Naive thymus-derived CD8-positive, alpha-beta T cell (primary cell): ENCODE data around the gene NUMB. TPM values are rescaled to one million over a fixed set of nuclear protein-coding genes. Genes with fewer than 3 reads are reported as not detected.
"Not testable (repeated sequence)": the region's sequence is repeated elsewhere in the genome, so short reads cannot be mapped to it uniquely, and the experiment has no call there.

Experiments
- ATAC-seq, 2 donors: fragments of 150-1000 bp; cut with Tn5 transposase in 1 of 2; sonication (Bioruptor Pico), chemical (Tn5 transposase) in 1 of 2; 1 replicate in 1 of 2; 2 replicates in 1 of 2; pipeline ENCODE4 v1.10.0; 2021; ENCODE audit warnings: mild to moderate bottlenecking in 2 of 2, moderate library complexity in 2 of 2
- POLR2A ChIA-PET: fragments of 350-600 bp; sonication (Branson Sonifier 250); formaldehyde crosslinking; loops from one replicate; lab custom pipeline; 2021; ENCODE audit warnings: antibody characterized with exemption; lab: Charles Lee
- DNase-seq, 10 donors: peaks; one replicate each; pipeline versions ENCODE4 v3.0.0 to v3.0.0-alpha.2; 2020 to 2022
- H3K27ac Mint-ChIP-seq, 10 donors: one replicate each; pipeline ENCODE4 v1.8.0; 2020 to 2022; ENCODE audit warnings: mild to moderate bottlenecking in 10 of 10, mixed read lengths in 10 of 10, moderate library complexity in 4 of 10, inconsistent platforms in 1 of 10
- H3K27me3 Mint-ChIP-seq, 5 donors: one replicate each; pipeline ENCODE4 v1.8.0; 2021 to 2022; ENCODE audit warnings: mixed read lengths in 5 of 5
- H3K36me3 Mint-ChIP-seq, 3 donors: one replicate each; pipeline ENCODE4 v1.8.0; 2020 to 2022; ENCODE audit warnings: mixed read lengths in 3 of 3, mild to moderate bottlenecking in 2 of 3, inconsistent platforms in 1 of 3
- H3K4me1 Mint-ChIP-seq, 4 donors: one replicate each; pipeline ENCODE4 v1.8.0; 2021 to 2022; ENCODE audit warnings: mixed read lengths in 4 of 4
- H3K4me3 Mint-ChIP-seq, 10 donors: one replicate each; pipeline ENCODE4 v1.8.0; 2020 to 2022; ENCODE audit warnings: mild to moderate bottlenecking in 10 of 10, mixed read lengths in 10 of 10, moderate library complexity in 6 of 10, inconsistent platforms in 1 of 10
- H3K9me3 Mint-ChIP-seq, 9 donors: one replicate each; pipeline ENCODE4 v1.8.0; 2020 to 2022; ENCODE audit warnings: mixed read lengths in 9 of 9, mild to moderate bottlenecking in 3 of 9, inconsistent platforms in 1 of 9, moderate library complexity in 1 of 9
- polyA plus RNA-seq, 3 donors: library from polyadenylated mRNA; unstranded; fragments of 300-500 nt; fragmentation: Illumina TruSeq; gene quantifications; one replicate each; pipeline ENCODE4 v1.2.3, GENCODE V29; 2021
- total RNA-seq, 8 experiments: library from RNA in 2 of 8; stranded (reverse) in 2 of 8; gene quantifications; one replicate each; pipeline ENCODE4 v1.2.3 and lab custom pipeline; 2021 to 2026

NUMB gene
- total and polyA plus RNA-seq, 5 experiments from 2014 or later, result 24.5 to 51.2 (median 34.7) TPM

GRCh38 chr14:73402579-73402978, 55.8 kb downstream of the NUMB start:
- H3K4me1 Mint-ChIP-seq, result peaks cover 4 to 33% (median 9%) of the 10 kb centered on the region in 4 donors
- H3K4me3 Mint-ChIP-seq, result no peak overlapping the region
- no peak for DNase-seq
- peaks cover 5 to 40% (median 18%) of the 10 kb centered on the region in 3 donors for H3K36me3 Mint-ChIP-seq
- H3K27ac Mint-ChIP-seq, result no peak overlapping the region
- no peak for ATAC-seq
- H3K9me3 Mint-ChIP-seq, result no peaks in the 10 kb centered on the region
- POLR2A ChIA-PET, result interaction anchor here (0.6 kb wide), 1 partner anchor 10 kb away, joined by 5 read pairs; no protein-coding TSS in a partner anchor
- no peaks in the 10 kb centered on the region for H3K27me3 Mint-ChIP-seq

DNA sequence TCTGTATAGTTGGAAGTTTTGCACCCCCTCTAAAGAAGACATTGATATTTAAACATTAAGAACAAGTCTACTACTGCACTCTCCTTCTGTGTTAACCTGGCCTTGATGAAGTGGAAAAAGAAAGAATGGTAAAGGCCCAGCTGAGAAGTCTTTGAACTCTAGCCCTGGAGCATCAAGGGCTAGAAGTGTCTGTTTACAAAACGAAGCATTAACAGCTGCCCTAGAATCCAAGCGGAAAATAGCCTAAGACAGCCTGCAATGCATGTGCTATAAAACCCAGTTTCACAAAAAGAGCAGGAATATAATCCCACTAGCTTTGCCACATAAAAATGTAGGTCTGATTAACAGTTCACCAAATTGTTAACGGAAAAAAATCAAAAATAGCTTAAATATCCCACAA, 60.5 kb downstream of the NUMB start:
- DNase-seq (no peak), ATAC-seq (no peak)
- H3K27ac Mint-ChIP-seq, result peak overlapping the region in 1 of 10 donors; percentile 67
- no peak overlapping the region for H3K4me3 Mint-ChIP-seq
- peaks cover 8 to 40% (median 10%) of the 10 kb centered on the region in 4 donors for H3K4me1 Mint-ChIP-seq
- H3K36me3 Mint-ChIP-seq, result peaks cover 4 to 33% (median 5%) of the 10 kb centered on the region in 3 donors
- POLR2A ChIA-PET, result no interaction called here
- no peaks in the 10 kb centered on the region for H3K9me3 Mint-ChIP-seq
- H3K27me3 Mint-ChIP-seq, result no peaks in the 10 kb centered on the region

DNA sequence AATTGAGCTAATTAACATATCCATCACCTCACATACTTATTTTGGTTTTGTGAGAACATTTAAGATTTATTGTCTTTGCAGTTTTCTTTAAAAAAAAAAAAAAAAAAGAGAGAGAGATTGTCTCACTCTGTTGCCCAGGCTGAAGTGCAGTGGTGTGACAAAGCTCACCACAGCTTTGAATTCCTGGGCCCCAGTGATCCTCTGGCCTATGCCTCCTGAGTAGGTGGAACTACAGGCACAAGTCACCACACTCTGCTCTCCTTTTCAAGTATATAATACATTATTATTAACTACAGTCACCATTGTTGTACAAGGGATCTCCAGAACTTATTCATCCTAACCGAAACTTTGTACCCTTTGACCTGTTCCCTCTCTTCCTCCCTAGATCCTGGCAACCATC, 64.0 kb downstream of the NUMB start:
- no peak overlapping the region for H3K4me3 Mint-ChIP-seq
- no peaks in the 10 kb centered on the region for H3K9me3 Mint-ChIP-seq
- POLR2A ChIA-PET, result no interaction called here
- DNase-seq (no peak), ATAC-seq (no peak)
- H3K36me3 Mint-ChIP-seq, result peaks cover 0 to 34% (median 4%) of the 10 kb centered on the region in 3 donors
- H3K4me1 Mint-ChIP-seq, result peaks cover 8 to 26% (median 11%) of the 10 kb centered on the region in 4 donors
- no peaks in the 10 kb centered on the region for H3K27me3 Mint-ChIP-seq
- H3K27ac Mint-ChIP-seq, result peak overlapping the region in 1 of 10 donors; percentile 19

GRCh38 chr14:73393375-73393774, 65.0 kb downstream of the NUMB start:
- Mint-ChIP-seq H3K27me3 (no peaks in the 10 kb centered on the region), H3K4me1 (peaks cover 8 to 26% (median 11%) of the 10 kb centered on the region in 4 donors), H3K36me3 (peaks cover 0 to 27% (median 4%) of the 10 kb centered on the region in 3 donors), H3K4me3 (no peak overlapping the region), H3K27ac (no peak overlapping the region), H3K9me3 (no peaks in the 10 kb centered on the region)
- no peak for ATAC-seq
- POLR2A ChIA-PET, result no interaction called here
- no peak for DNase-seq

- peaks cover 0 to 22% (median 4%) of the 10 kb centered on the region in 3 donors for H3K36me3 Mint-ChIP-seq
- no peak overlapping the region for H3K4me3 Mint-ChIP-seq
- H3K9me3 Mint-ChIP-seq, result no peaks in the 10 kb centered on the region
- DNase-seq, result no peak
- ATAC-seq, result no peak
- no peaks in the 10 kb centered on the region for H3K27me3 Mint-ChIP-seq
- peak overlapping the region in 3 of 10 donors; percentile 3 to 26 (median 10) for H3K27ac Mint-ChIP-seq
- POLR2A ChIA-PET, result no interaction called here
- peaks cover 7 to 20% (median 8%) of the 10 kb centered on the region in 4 donors for H3K4me1 Mint-ChIP-seq
Observed at GRCh38 chr14:73392329-73393257, 65.8 kb downstream of the NUMB start.

- H3K27me3 Mint-ChIP-seq, DNase-seq, ATAC-seq, H3K27ac Mint-ChIP-seq, H3K4me3 Mint-ChIP-seq, POLR2A ChIA-PET: not testable (repeated sequence)
- Mint-ChIP-seq H3K4me1 (peaks cover 3 to 11% (median 4%) of the 10 kb centered on the region in 4 donors), H3K9me3 (peaks cover 0 to 15% (median 10%) of the 10 kb centered on the region in 9 donors), H3K36me3 (peaks cover 5 to 32% (median 31%) of the 10 kb centered on the region in 3 donors)
Observed at GRCh38 chr14:73387860-73388259, 70.5 kb downstream of the NUMB start.

DNA sequence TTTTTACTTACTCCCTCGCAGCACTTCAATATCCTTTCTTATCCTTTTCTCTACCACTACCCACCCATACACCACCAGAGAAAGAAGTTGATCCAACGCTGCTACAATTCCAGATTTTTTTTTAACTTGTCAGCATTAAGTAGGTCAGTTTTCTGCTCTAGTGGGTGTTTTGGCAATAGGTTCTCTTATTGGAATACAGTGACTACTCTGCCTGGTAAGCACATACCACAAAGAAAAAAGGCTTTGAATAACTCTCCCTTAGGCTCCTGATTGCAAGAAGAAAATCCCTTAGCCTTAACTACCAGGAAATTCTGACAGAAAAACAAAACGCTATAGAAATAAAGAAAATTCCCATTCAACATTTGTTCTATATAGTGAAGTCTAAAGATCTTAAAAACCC, 72.0 kb downstream of the NUMB start:
- peaks cover 0 to 21% (median 14%) of the 10 kb centered on the region in 9 donors for H3K9me3 Mint-ChIP-seq
- peak overlapping the region in 1 of 10 donors; percentile 29 for H3K4me3 Mint-ChIP-seq
- ATAC-seq (no peak), DNase-seq (no peak)
- H3K27me3 Mint-ChIP-seq, result no peaks in the 10 kb centered on the region
- no peak overlapping the region for H3K27ac Mint-ChIP-seq
- peaks cover 10 to 36% (median 29%) of the 10 kb centered on the region in 3 donors for H3K36me3 Mint-ChIP-seq
- POLR2A ChIA-PET, result no interaction called here
- peaks cover 2 to 9% (median 3%) of the 10 kb centered on the region in 4 donors for H3K4me1 Mint-ChIP-seq

- DNase-seq, ATAC-seq, H3K4me1 Mint-ChIP-seq, POLR2A ChIA-PET, H3K4me3 Mint-ChIP-seq, H3K27me3 Mint-ChIP-seq, H3K27ac Mint-ChIP-seq: not testable (repeated sequence)
- Mint-ChIP-seq H3K36me3 (peaks cover 10 to 36% (median 31%) of the 10 kb centered on the region in 3 donors), H3K9me3 (peaks cover 0 to 21% (median 14%) of the 10 kb centered on the region in 9 donors)
Observed at GRCh38 chr14:73385021-73385420, 73.3 kb downstream of the NUMB start.

GRCh38 chr14:73383356-73383755, 75.0 kb downstream of the NUMB start:
- no peaks in the 10 kb centered on the region for H3K27me3 Mint-ChIP-seq
- ATAC-seq (no peak), DNase-seq (no peak)
- no peak overlapping the region for H3K4me3 Mint-ChIP-seq
- H3K36me3 Mint-ChIP-seq, result peaks cover 15 to 40% (median 36%) of the 10 kb centered on the region in 3 donors
- H3K27ac Mint-ChIP-seq, result peak overlapping the region in 1 of 10 donors; percentile 12
- POLR2A ChIA-PET, result no interaction called here
- peaks cover 0 to 21% (median 14%) of the 10 kb centered on the region in 9 donors for H3K9me3 Mint-ChIP-seq
- peaks cover 7 to 18% (median 9%) of the 10 kb centered on the region in 4 donors for H3K4me1 Mint-ChIP-seq

DNA sequence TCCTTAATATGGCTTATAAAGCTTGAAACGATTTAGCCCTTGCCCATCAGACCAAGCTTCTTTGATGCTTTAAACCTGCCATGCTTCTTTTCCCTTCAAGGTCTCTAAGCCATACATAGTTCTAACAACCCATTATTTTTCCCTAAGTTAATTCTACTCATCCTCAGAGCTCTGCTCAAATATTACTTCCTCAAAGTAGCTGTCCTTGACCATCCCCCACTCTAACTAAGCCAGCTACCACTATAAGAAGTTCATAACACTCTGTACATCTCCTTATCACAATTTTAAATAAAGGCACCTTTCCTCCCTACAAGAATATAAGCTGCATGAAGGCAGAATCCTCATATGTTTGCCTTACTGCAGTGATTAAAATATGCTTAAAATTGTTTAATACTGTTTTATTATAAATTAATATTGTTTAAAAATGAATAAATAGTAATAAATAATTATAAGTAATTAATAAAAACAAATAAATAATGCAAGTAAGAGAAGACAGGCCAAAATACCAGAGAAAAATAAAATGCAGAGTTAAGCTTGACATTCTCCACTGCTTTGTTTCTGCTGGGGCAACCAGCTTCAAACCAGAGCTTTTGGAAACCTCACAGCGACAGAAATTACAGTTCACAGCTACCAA, 76.8 kb downstream of the NUMB start:
- H3K27ac Mint-ChIP-seq, result peak overlapping the region in 1 of 10 donors; percentile 29
- POLR2A ChIA-PET, result no interaction called here
- no peaks in the 10 kb centered on the region for H3K27me3 Mint-ChIP-seq

DNA sequence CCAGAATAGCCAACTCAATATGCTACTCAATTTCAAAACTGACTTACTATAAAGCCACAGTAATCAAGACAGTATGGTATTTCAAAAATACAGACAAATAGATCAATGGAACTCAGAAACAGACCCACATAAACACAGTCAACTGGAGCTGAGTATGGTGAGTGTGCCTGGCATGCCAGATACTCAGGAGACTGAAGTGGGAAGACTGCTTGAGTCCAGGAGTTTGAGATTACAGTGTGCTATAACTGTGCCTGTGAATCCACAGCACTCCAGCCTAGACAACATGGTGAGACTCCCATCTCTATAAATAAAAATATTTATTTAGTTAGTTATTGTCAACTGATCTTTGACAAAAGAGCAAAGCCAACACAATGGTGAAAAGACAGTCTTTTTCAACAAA, 81.8 kb downstream of the NUMB start:
- Mint-ChIP-seq H3K4me1 (peaks cover 7 to 25% (median 12%) of the 10 kb centered on the region in 4 donors), H3K9me3 (no peaks in the 10 kb centered on the region), H3K27me3 (no peaks in the 10 kb centered on the region), H3K4me3 (no peak overlapping the region), H3K27ac (no peak overlapping the region), H3K36me3 (peaks cover 0 to 13% (median 4%) of the 10 kb centered on the region in 3 donors)
- no peak for ATAC-seq
- POLR2A ChIA-PET, result no interaction called here
- DNase-seq, result no peak

More for the DNA sequence above, 76.8 kb downstream of the NUMB start:
- peaks cover 0 to 21% (median 14%) of the 10 kb centered on the region in 9 donors for H3K9me3 Mint-ChIP-seq
- DNase-seq, result no peak
- H3K4me1 Mint-ChIP-seq, result peaks cover 7 to 18% (median 9%) of the 10 kb centered on the region in 4 donors
- H3K36me3 Mint-ChIP-seq, result peaks cover 15 to 36% (median 32%) of the 10 kb centered on the region in 3 donors
- no peak for ATAC-seq
- H3K4me3 Mint-ChIP-seq, result no peak overlapping the region

DNA sequence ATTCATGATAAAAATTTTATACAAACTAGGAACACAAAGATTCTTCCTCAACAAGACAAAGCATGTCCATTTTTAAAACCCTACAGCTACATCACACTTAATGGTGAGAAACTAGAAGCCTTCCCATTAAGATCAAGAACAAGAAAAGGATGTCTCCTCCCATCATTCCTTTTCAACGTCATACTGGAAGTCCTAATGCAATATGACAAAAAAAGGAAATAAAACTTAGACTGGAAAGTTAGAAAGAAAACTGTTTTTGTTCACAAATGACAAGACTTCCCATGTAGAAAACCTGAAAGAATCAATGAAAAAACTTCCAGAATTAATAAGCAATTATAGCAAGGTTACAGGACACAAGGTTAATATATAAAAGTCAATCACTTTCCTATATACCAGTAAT, 82.5 kb downstream of the NUMB start:
- Mint-ChIP-seq H3K27ac (no peak overlapping the region), H3K4me3 (no peak overlapping the region)

More for the DNA sequence above, 82.5 kb downstream of the NUMB start:
- Mint-ChIP-seq H3K27me3 (no peaks in the 10 kb centered on the region), H3K4me1 (peaks cover 4 to 22% (median 8%) of the 10 kb centered on the region in 4 donors), H3K36me3 (peaks cover 0 to 13% (median 4%) of the 10 kb centered on the region in 3 donors), H3K9me3 (no peaks in the 10 kb centered on the region)
- ATAC-seq (no peak), DNase-seq (no peak)
- POLR2A ChIA-PET, result no interaction called here
